ENCODE measurements around the gene IL20RB. TPM values are rescaled to one million over a fixed set of nuclear protein-coding genes. Genes with fewer than 3 reads are reported as not detected.

The IL20RB gene
- polyA plus RNA-seq, 3 donors: 0.16 to 1.2 TPM; not detected in 1

GRCh38 chr3:137024348-137024747 is 66.6 kb downstream of the IL20RB start:
- Histone ChIP-seq H3K9ac (ENCODE audit: insufficient read depth, low read length, poor library complexity, severe bottlenecking) (no peak overlapping the region), H3K36me3 (replicated peaks in 1 of 2; ENCODE audit: control insufficient read depth in 1 of 2, insufficient read depth in 2 of 2, low read length in 2 of 2) (no peaks in the 10 kb centered on the region), H3K4me1 (ENCODE audit: control insufficient read depth in 1 of 2, insufficient read depth in 2 of 2, low read length in 2 of 2) (peaks cover 3 to 6% of the 10 kb centered on the region in 2 donors), H3K79me2 (ENCODE audit: insufficient read depth, low read length) (no peaks in the 10 kb centered on the region), H2AFZ (ENCODE audit: insufficient read depth, low read depth, low read length, poor library complexity, severe bottlenecking) (no peak overlapping the region), H3K27ac (ENCODE audit: low read depth in 1 of 2, low read length in 2 of 2) (no peak overlapping the region), H3K4me2 (replicated peaks; ENCODE audit: extremely low read depth, low read length, poor library complexity, severe bottlenecking) (no peak overlapping the region), H3K4me3 (replicated peaks in 1 of 3; ENCODE audit: low read depth in 2 of 3, low read length in 3 of 3) (no peak overlapping the region), H4K20me1 (ENCODE audit: insufficient read depth, low read length) (no peaks in the 10 kb centered on the region), H3K9me3 (replicated peaks in 1 of 2; ENCODE audit: control insufficient read depth in 1 of 2, insufficient read depth in 1 of 2, low read length in 2 of 2) (no peaks in the 10 kb centered on the region), H3K27me3 (ENCODE audit: control insufficient read depth in 2 of 2, insufficient read depth in 2 of 2, low read length in 2 of 2) (no peaks in the 10 kb centered on the region)
- intact Hi-C loops (cut with micrococcal nuclease): no loop called here
- no peaks in the 10 kb centered on the region for H3K9me3 Mint-ChIP-seq
- WGBS (ENCODE audit: insufficient coverage): 88% methylated on average over 3 of the region's 5 CpGs
- no peak for TF ChIP-seq CTCF (IDR thresholded peaks at IDR 0.05)
- no peak overlapping the region for H3K4me3 Mint-ChIP-seq
- peak in 1 of 3 donors; percentile 5 for DNase-seq
- no peaks in the 10 kb centered on the region for H3K36me3 Mint-ChIP-seq
- H3K4me1 Mint-ChIP-seq: peaks cover 11% of the 10 kb centered on the region
- H3K27ac Mint-ChIP-seq: peak overlapping the region in 1 of 7 donors; percentile 62
- peaks cover 0 to 2% (median 2%) of the 10 kb centered on the region in 3 donors for H3K27me3 Mint-ChIP-seq (ENCODE audit: low read depth in 3 of 3)

GRCh38 chr3:137026701-137027100 is 68.9 kb downstream of the IL20RB start:
- Histone ChIP-seq H3K36me3 (replicated peaks in 1 of 2; ENCODE audit: control insufficient read depth in 1 of 2, insufficient read depth in 2 of 2, low read length in 2 of 2) (no peaks in the 10 kb centered on the region), H3K79me2 (ENCODE audit: insufficient read depth, low read length) (no peaks in the 10 kb centered on the region), H3K4me2 (replicated peaks; ENCODE audit: extremely low read depth, low read length, poor library complexity, severe bottlenecking) (no peak overlapping the region), H3K4me3 (replicated peaks in 1 of 3; ENCODE audit: low read depth in 2 of 3, low read length in 3 of 3) (no peak overlapping the region), H3K27ac (ENCODE audit: low read depth in 1 of 2, low read length in 2 of 2) (no peak overlapping the region), H3K9ac (ENCODE audit: insufficient read depth, low read length, poor library complexity, severe bottlenecking) (no peak overlapping the region), H3K4me1 (ENCODE audit: control insufficient read depth in 1 of 2, insufficient read depth in 2 of 2, low read length in 2 of 2) (peaks cover 3 to 6% of the 10 kb centered on the region in 2 donors), H3K27me3 (ENCODE audit: control insufficient read depth in 2 of 2, insufficient read depth in 2 of 2, low read length in 2 of 2) (peaks cover 4% of the 10 kb centered on the region in 2 donors), H2AFZ (ENCODE audit: insufficient read depth, low read depth, low read length, poor library complexity, severe bottlenecking) (no peak overlapping the region), H3K9me3 (replicated peaks in 1 of 2; ENCODE audit: control insufficient read depth in 1 of 2, insufficient read depth in 1 of 2, low read length in 2 of 2) (no peaks in the 10 kb centered on the region), H4K20me1 (ENCODE audit: insufficient read depth, low read length) (no peaks in the 10 kb centered on the region)
- TF ChIP-seq CTCF (IDR thresholded peaks at IDR 0.05): no peak
- peaks cover 0 to 1% (median 0%) of the 10 kb centered on the region in 7 donors for H3K9me3 Mint-ChIP-seq
- intact Hi-C loops (cut with micrococcal nuclease): no loop called here
- peaks cover 11% of the 10 kb centered on the region for H3K4me1 Mint-ChIP-seq
- DNase-seq: no peak
- H3K4me3 Mint-ChIP-seq: no peak overlapping the region
- H3K27me3 Mint-ChIP-seq (ENCODE audit: low read depth in 3 of 3): peaks cover 5 to 8% (median 7%) of the 10 kb centered on the region in 3 donors
- H3K27ac Mint-ChIP-seq: no peak overlapping the region
- H3K36me3 Mint-ChIP-seq: no peaks in the 10 kb centered on the region
- WGBS (ENCODE audit: insufficient coverage): 100% methylated on average over 1 of the region's 3 CpGs
